Esophagus muscularis mucosa (tissue), 3 donors: ENCODE data around the gene RXFP1.

Experiments
- POLR2A ChIP-seq: fragments of 450-650 bp; IDR thresholded peaks from one replicate; pipeline ENCODE4 v1.6.1; 2017; ENCODE audit warnings: antibody characterized with exemption, moderate library complexity, mild to moderate bottlenecking, low read depth
- POLR2AphosphoS5 ChIP-seq, 2 donors: sonication (generic); formaldehyde crosslinking; IDR thresholded peaks; one replicate each; pipeline ENCODE4 v1.6.1; 2017; ENCODE audit warnings: antibody characterized with exemption in 2 of 2
- TF ChIP-seq, protein P1 (sequence below), 3 experiments: fragments of 200-600 bp in 2 of 3; fragments of 450-650 bp in 1 of 3; sonication (generic) in 2 of 3; IDR thresholded peaks; one replicate each; pipeline ENCODE4 v1.5.1; 2017 to 2019; ENCODE audit warnings: antibody characterized with exemption in 3 of 3, mild to moderate bottlenecking in 2 of 3, moderate library complexity in 1 of 3

DNA sequence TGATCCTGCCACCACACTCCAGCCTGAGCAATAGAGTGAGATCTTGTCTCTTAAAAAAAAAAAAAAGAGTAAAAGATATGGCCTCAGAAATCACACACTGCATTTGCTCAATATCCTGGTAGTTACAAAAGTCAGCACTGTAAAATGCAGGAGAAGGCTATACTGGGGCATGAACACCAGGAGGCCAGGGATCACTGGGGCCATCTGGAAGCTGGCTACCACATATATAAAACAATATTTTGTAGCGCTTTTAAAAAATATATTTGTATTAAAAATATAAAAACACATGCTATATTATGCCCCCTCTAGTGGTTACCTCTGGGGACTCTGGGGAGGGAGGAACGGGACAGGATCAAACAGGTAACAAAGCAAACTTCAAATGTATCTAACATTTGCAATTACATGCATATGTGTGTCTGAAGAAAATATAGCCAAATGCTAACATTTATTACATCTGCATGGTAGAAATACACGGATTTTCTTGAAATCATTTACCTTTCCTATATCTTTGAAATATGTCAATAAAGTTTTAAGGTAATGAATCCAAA, 146.0 kb downstream of the RXFP1 start:
- TF ChIP-seq, protein P1, sequence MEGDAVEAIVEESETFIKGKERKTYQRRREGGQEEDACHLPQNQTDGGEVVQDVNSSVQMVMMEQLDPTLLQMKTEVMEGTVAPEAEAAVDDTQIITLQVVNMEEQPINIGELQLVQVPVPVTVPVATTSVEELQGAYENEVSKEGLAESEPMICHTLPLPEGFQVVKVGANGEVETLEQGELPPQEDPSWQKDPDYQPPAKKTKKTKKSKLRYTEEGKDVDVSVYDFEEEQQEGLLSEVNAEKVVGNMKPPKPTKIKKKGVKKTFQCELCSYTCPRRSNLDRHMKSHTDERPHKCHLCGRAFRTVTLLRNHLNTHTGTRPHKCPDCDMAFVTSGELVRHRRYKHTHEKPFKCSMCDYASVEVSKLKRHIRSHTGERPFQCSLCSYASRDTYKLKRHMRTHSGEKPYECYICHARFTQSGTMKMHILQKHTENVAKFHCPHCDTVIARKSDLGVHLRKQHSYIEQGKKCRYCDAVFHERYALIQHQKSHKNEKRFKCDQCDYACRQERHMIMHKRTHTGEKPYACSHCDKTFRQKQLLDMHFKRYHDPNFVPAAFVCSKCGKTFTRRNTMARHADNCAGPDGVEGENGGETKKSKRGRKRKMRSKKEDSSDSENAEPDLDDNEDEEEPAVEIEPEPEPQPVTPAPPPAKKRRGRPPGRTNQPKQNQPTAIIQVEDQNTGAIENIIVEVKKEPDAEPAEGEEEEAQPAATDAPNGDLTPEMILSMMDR (IDR thresholded peaks at IDR 0.05): peak in 2 of 3 experiments; percentile 13 to 32
- TF ChIP-seq POLR2A (no peak), POLR2AphosphoS5 (IDR thresholded peaks at IDR 0.05) (no peak)
